Measurements from ENCODE around the gene MACROD2.

DNA sequence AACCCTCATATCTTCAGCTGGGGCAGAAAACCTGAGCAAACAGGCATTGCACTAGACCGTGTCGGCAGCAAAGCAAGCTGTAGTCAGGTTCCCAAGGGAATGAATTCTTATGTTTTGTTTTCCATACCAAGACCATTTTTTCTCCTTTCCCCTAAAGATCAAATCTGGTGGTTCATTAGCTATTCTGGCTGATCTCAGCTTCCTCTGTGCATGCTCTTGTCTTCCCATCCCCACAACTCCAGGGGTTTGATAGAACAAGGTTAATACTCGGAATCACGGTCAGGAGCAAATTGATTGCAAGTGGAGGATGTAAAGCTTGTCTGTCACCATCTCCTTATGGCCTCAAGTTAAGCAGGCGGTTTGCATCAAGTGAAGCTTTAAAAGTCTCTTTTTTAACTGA lies 1799.1 kb downstream of the MACROD2 start:
- TF ChIP-seq, protein P1, sequence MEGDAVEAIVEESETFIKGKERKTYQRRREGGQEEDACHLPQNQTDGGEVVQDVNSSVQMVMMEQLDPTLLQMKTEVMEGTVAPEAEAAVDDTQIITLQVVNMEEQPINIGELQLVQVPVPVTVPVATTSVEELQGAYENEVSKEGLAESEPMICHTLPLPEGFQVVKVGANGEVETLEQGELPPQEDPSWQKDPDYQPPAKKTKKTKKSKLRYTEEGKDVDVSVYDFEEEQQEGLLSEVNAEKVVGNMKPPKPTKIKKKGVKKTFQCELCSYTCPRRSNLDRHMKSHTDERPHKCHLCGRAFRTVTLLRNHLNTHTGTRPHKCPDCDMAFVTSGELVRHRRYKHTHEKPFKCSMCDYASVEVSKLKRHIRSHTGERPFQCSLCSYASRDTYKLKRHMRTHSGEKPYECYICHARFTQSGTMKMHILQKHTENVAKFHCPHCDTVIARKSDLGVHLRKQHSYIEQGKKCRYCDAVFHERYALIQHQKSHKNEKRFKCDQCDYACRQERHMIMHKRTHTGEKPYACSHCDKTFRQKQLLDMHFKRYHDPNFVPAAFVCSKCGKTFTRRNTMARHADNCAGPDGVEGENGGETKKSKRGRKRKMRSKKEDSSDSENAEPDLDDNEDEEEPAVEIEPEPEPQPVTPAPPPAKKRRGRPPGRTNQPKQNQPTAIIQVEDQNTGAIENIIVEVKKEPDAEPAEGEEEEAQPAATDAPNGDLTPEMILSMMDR (IDR thresholded peaks at IDR 0.05): no peak
- no peak for TF ChIP-seq POLR2A (IDR thresholded peaks at IDR 0.05)

Data from body of pancreas (tissue), 4 donors.